PC-9 (cell line): ENCODE measurements around the gene FHL3.

ENCODE experiments used
- EZH2 ChIP-seq: fragments of 200-600 bp; sonication (generic); IDR thresholded peaks from 2 replicates; pipeline ENCODE4 v1.8.0; 2017; ENCODE audit warnings: antibody characterized with exemption, low read depth
- TF ChIP-seq, protein P1 (sequence below): fragments of 200-600 bp; sonication (generic); conservative IDR thresholded peaks from 2 replicates; pipeline ENCODE4 v1.6.1; 2017; ENCODE audit warnings: mixed run types, antibody characterized with exemption, mild to moderate bottlenecking, moderate library complexity

DNA sequence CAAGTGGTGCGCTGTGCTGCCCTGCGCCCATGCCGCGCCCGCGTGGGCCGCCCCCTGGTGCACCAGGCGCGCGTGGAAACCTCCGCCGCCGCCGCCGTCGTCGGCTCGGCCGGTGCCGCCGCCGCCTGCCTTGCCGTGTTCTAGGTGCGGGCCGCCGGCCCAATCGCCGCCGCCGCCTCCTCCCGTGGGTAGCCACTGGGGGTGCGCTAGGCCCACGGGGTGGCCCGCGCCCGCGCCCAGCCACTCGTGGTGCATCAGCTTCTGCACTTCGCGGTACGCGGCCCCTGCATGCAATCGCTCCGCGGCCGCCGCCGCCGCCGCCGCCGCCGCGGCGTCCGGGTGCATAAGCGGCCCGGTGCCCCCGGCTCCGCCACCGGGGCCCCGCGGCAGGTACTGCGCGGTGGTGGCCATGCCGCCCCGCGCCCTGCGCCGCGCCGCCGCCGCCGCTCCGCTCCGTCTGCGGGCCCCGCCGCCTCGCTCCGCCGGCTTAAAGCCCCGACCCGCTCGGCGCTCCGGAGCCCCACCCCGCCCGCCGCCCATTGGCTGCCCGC is 41.1 kb upstream of the FHL3 start, which contains the start of gene POU3F1:
- TF ChIP-seq, protein P1, sequence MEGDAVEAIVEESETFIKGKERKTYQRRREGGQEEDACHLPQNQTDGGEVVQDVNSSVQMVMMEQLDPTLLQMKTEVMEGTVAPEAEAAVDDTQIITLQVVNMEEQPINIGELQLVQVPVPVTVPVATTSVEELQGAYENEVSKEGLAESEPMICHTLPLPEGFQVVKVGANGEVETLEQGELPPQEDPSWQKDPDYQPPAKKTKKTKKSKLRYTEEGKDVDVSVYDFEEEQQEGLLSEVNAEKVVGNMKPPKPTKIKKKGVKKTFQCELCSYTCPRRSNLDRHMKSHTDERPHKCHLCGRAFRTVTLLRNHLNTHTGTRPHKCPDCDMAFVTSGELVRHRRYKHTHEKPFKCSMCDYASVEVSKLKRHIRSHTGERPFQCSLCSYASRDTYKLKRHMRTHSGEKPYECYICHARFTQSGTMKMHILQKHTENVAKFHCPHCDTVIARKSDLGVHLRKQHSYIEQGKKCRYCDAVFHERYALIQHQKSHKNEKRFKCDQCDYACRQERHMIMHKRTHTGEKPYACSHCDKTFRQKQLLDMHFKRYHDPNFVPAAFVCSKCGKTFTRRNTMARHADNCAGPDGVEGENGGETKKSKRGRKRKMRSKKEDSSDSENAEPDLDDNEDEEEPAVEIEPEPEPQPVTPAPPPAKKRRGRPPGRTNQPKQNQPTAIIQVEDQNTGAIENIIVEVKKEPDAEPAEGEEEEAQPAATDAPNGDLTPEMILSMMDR: no peak
- no peak for TF ChIP-seq EZH2
